Measurements from ENCODE around the gene ALDH3A1.
A peak's percentile ranks its signal among the peaks of the same experiment; 100 is the strongest.
"Not testable (repeated sequence)": the region's sequence is repeated elsewhere in the genome, so short reads cannot be mapped to it uniquely, and the experiment has no call there.

The ALDH3A1 gene

GRCh38 chr17:19747829-19748806 is at the start of gene ALDH3A1:
TSS of gene ALDH3A1 (minus strand) at chr17:19748298. CDS start at chr17:19745129, 3,169 bp downstream.
- DNase-seq = no peak

- DNase-seq = no peak
Measured at GRCh38 chr17:19796457-19796856, 48.4 kb upstream of the ALDH3A1 start.

GRCh38 chr17:19791918-19792550 is 43.9 kb upstream of the ALDH3A1 start:
- DNase-seq = no peak

GRCh38 chr17:19787733-19788357 is 39.7 kb upstream of the ALDH3A1 start:
- no peak for DNase-seq

- DNase-seq = no peak
Measured at GRCh38 chr17:19785854-19786253, 37.8 kb upstream of the ALDH3A1 start.

GRCh38 chr17:19781488-19782458 is 33.7 kb upstream of the ALDH3A1 start:
- no peak for DNase-seq

GRCh38 chr17:19780846-19781245 is 32.7 kb upstream of the ALDH3A1 start:
- DNase-seq = no peak

- no peak for DNase-seq
Measured at GRCh38 chr17:19773534-19773933, 25.4 kb upstream of the ALDH3A1 start.

GRCh38 chr17:19771971-19772630 is 24.0 kb upstream of the ALDH3A1 start:
- no peak for DNase-seq

GRCh38 chr17:19770985-19771735 is 23.1 kb upstream of the ALDH3A1 start:
- no peak for DNase-seq

GRCh38 chr17:19769946-19770652 is 22.0 kb upstream of the ALDH3A1 start:
- no peak for DNase-seq

- no peak for DNase-seq
Measured at GRCh38 chr17:19768046-19768782, 20.1 kb upstream of the ALDH3A1 start.

- peak; percentile 15 for DNase-seq
Measured at GRCh38 chr17:19766421-19767270, 18.5 kb upstream of the ALDH3A1 start.

GRCh38 chr17:19766016-19766415 is 17.9 kb upstream of the ALDH3A1 start:
- no peak for DNase-seq

GRCh38 chr17:19763991-19764390 is 15.9 kb upstream of the ALDH3A1 start:
- DNase-seq = not testable (repeated sequence)

GRCh38 chr17:19763416-19763815 is 15.3 kb upstream of the ALDH3A1 start:
- DNase-seq = no peak

GRCh38 chr17:19762515-19762961 is 14.4 kb upstream of the ALDH3A1 start:
- peak; percentile 44 for DNase-seq

GRCh38 chr17:19760746-19761145 is 12.6 kb upstream of the ALDH3A1 start:
- DNase-seq = no peak

Measured in NCI-H510A (cell line).